ENCODE data around the gene RAB7B.

RAB7B gene

GRCh38 chr1:205991237-205991636 lies 12.0 kb downstream of the RAB7B start:
- ATAC-seq (no peak), DNase-seq (ENCODE audit: low spot score in 2 of 2) (no peak)
- Mint-ChIP-seq H3K4me3 (no peak overlapping the region), H3K9me3 (no peaks in the 10 kb centered on the region), H3K4me1 (peaks cover under 1% of the 10 kb centered on the region), H3K27ac (no peak overlapping the region), H3K36me3 (no peaks in the 10 kb centered on the region)

- no peaks in the 10 kb centered on the region for H3K4me1 Mint-ChIP-seq
- ATAC-seq: peak; percentile 13
- H3K4me3 Mint-ChIP-seq: no peak overlapping the region
- H3K36me3 Mint-ChIP-seq: no peaks in the 10 kb centered on the region
- no peak overlapping the region for H3K27ac Mint-ChIP-seq
- no peak for DNase-seq (ENCODE audit: low spot score in 2 of 2)
- no peaks in the 10 kb centered on the region for H3K9me3 Mint-ChIP-seq
Observed at GRCh38 chr1:205990226-205990625, 13.0 kb downstream of the RAB7B start.

- H3K4me1 Mint-ChIP-seq: no peaks in the 10 kb centered on the region
- H3K9me3 Mint-ChIP-seq: no peaks in the 10 kb centered on the region
- DNase-seq (ENCODE audit: low spot score in 2 of 2) (no peak), ATAC-seq (no peak)
- H3K27ac Mint-ChIP-seq: no peak overlapping the region
- H3K4me3 Mint-ChIP-seq: no peak overlapping the region
- H3K36me3 Mint-ChIP-seq: no peaks in the 10 kb centered on the region
Observed at GRCh38 chr1:205989786-205990185, 13.4 kb downstream of the RAB7B start.

GRCh38 chr1:205988585-205988995 lies 14.6 kb downstream of the RAB7B start:
- Mint-ChIP-seq H3K4me3 (no peak overlapping the region), H3K27ac (no peak overlapping the region), H3K36me3 (no peaks in the 10 kb centered on the region), H3K9me3 (no peaks in the 10 kb centered on the region), H3K4me1 (no peaks in the 10 kb centered on the region)
- no peak for DNase-seq (ENCODE audit: low spot score in 2 of 2)
- no peak for ATAC-seq

- Mint-ChIP-seq H3K9me3 (peaks cover 5% of the 10 kb centered on the region), H3K4me1 (no peaks in the 10 kb centered on the region), H3K36me3 (no peaks in the 10 kb centered on the region), H3K27ac (no peak overlapping the region), H3K4me3 (no peak overlapping the region)
- no peak for ATAC-seq
- DNase-seq (ENCODE audit: low spot score in 2 of 2): no peak
Observed at GRCh38 chr1:205986861-205987260, 16.3 kb downstream of the RAB7B start.

GRCh38 chr1:205986292-205986691 lies 16.9 kb downstream of the RAB7B start:
- no peak overlapping the region for H3K4me3 Mint-ChIP-seq
- H3K4me1 Mint-ChIP-seq: no peaks in the 10 kb centered on the region
- no peaks in the 10 kb centered on the region for H3K36me3 Mint-ChIP-seq
- ATAC-seq (no peak), DNase-seq (ENCODE audit: low spot score in 2 of 2) (no peak)
- H3K27ac Mint-ChIP-seq: no peak overlapping the region
- H3K9me3 Mint-ChIP-seq: peaks cover 5% of the 10 kb centered on the region

- H3K4me1 Mint-ChIP-seq: no peaks in the 10 kb centered on the region
- no peak overlapping the region for H3K27ac Mint-ChIP-seq
- DNase-seq (ENCODE audit: low spot score in 2 of 2) (no peak), ATAC-seq (no peak)
- H3K36me3 Mint-ChIP-seq: no peaks in the 10 kb centered on the region
- peaks cover 5% of the 10 kb centered on the region for H3K9me3 Mint-ChIP-seq
- no peak overlapping the region for H3K4me3 Mint-ChIP-seq
Observed at GRCh38 chr1:205985330-205986005, 17.7 kb downstream of the RAB7B start.

- Mint-ChIP-seq H3K9me3 (peaks cover 5% of the 10 kb centered on the region), H3K4me1 (no peaks in the 10 kb centered on the region), H3K27ac (no peak overlapping the region), H3K4me3 (no peak overlapping the region), H3K36me3 (no peaks in the 10 kb centered on the region)
- ATAC-seq (peak; percentile 65), DNase-seq (ENCODE audit: low spot score in 2 of 2) (no peak)
Observed at GRCh38 chr1:205983925-205984725, 19.1 kb downstream of the RAB7B start.

GRCh38 chr1:205981257-205981656 lies 21.9 kb downstream of the RAB7B start:
- Mint-ChIP-seq H3K27ac (no peak overlapping the region), H3K36me3 (no peaks in the 10 kb centered on the region), H3K9me3 (peaks cover 5% of the 10 kb centered on the region), H3K4me1 (no peaks in the 10 kb centered on the region), H3K4me3 (no peak overlapping the region)
- DNase-seq (ENCODE audit: low spot score in 2 of 2) (no peak), ATAC-seq (no peak)

GRCh38 chr1:205980237-205980870 lies 22.8 kb downstream of the RAB7B start:
- ATAC-seq: no peak
- no peaks in the 10 kb centered on the region for H3K4me1 Mint-ChIP-seq
- no peak overlapping the region for H3K27ac Mint-ChIP-seq
- no peak for DNase-seq (ENCODE audit: low spot score in 2 of 2)
- H3K4me3 Mint-ChIP-seq: no peak overlapping the region
- H3K36me3 Mint-ChIP-seq: no peaks in the 10 kb centered on the region
- H3K9me3 Mint-ChIP-seq: peaks cover 5% of the 10 kb centered on the region

- H3K27ac Mint-ChIP-seq: no peak overlapping the region
- no peaks in the 10 kb centered on the region for H3K36me3 Mint-ChIP-seq
- peaks cover 5% of the 10 kb centered on the region for H3K9me3 Mint-ChIP-seq
- DNase-seq (ENCODE audit: low spot score in 2 of 2): no peak
- ATAC-seq: no peak
- H3K4me3 Mint-ChIP-seq: no peak overlapping the region
- peaks cover 7% of the 10 kb centered on the region for H3K4me1 Mint-ChIP-seq
Observed at GRCh38 chr1:205979301-205979700, 23.9 kb downstream of the RAB7B start.

GRCh38 chr1:205978676-205979075 lies 24.5 kb downstream of the RAB7B start:
- Mint-ChIP-seq H3K4me3 (no peak overlapping the region), H3K4me1 (peaks cover 13% of the 10 kb centered on the region), H3K27ac (no peak overlapping the region), H3K36me3 (no peaks in the 10 kb centered on the region), H3K9me3 (peaks cover 5% of the 10 kb centered on the region)
- no peak for ATAC-seq
- DNase-seq (ENCODE audit: low spot score in 2 of 2): no peak

- peaks cover 5% of the 10 kb centered on the region for H3K9me3 Mint-ChIP-seq
- no peak overlapping the region for H3K4me3 Mint-ChIP-seq
- no peaks in the 10 kb centered on the region for H3K36me3 Mint-ChIP-seq
- H3K27ac Mint-ChIP-seq: no peak overlapping the region
- H3K4me1 Mint-ChIP-seq: peaks cover 24% of the 10 kb centered on the region
- peak; percentile 73 for ATAC-seq
- DNase-seq (ENCODE audit: low spot score in 2 of 2): peak; percentile 60 to 81
Observed at GRCh38 chr1:205977402-205978014, 25.7 kb downstream of the RAB7B start.

GRCh38 chr1:205976708-205977401 lies 26.3 kb downstream of the RAB7B start:
- Mint-ChIP-seq H3K4me3 (no peak overlapping the region), H3K36me3 (no peaks in the 10 kb centered on the region), H3K4me1 (peaks cover 24% of the 10 kb centered on the region), H3K27ac (no peak overlapping the region), H3K9me3 (peaks cover under 1% of the 10 kb centered on the region)
- ATAC-seq: no peak
- no peak for DNase-seq (ENCODE audit: low spot score in 2 of 2)

GRCh38 chr1:205976036-205976435 lies 27.2 kb downstream of the RAB7B start:
- DNase-seq (ENCODE audit: low spot score in 2 of 2) (no peak), ATAC-seq (no peak)
- H3K9me3 Mint-ChIP-seq: no peaks in the 10 kb centered on the region
- no peak overlapping the region for H3K27ac Mint-ChIP-seq
- H3K36me3 Mint-ChIP-seq: no peaks in the 10 kb centered on the region
- peaks cover 24% of the 10 kb centered on the region for H3K4me1 Mint-ChIP-seq
- H3K4me3 Mint-ChIP-seq: no peak overlapping the region
